ENCODE results near the gene IKZF2. TPM values are rescaled to one million over a fixed set of nuclear protein-coding genes. Genes with fewer than 3 reads are reported as not detected.

Gene IKZF2
- total and polyA plus RNA-seq, 2 of the 4 experiments (the other 2 are of a cell fraction) = 2.1 to 25.5 TPM

DNA sequence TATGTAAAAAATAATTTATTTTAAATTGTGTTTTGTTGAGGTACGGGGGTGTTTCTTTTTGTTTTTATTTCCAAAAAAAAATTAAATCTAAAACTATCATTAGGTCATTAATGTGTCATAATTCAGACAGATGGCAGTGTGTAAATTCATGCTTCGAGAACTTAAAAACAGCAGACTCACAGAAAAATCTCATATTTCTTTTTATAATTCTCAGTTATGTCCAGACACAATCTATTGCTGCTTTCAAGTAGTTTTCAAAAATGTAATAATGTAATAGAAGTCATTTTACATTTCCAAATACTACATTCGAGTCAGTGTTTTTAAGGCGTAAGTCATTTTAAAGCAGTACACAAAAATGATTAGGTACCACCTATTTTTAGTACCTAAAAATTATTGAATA, 14.3 kb downstream of the IKZF2 start:
- H4K5ac ChIP-seq (ENCODE audit: low read depth, low read length) = no peak overlapping the region
- POLR2A ChIA-PET (ENCODE audit: unreplicated experiment) = no interaction called here

More for the DNA sequence above, 14.3 kb downstream of the IKZF2 start:
- Histone ChIP-seq H3K4me2 (ENCODE audit: low read depth, low read length) (no peak overlapping the region), H3K14ac (replicated peaks; ENCODE audit: low read depth, low read length) (no peak overlapping the region), H3K36me3 (ENCODE audit: control insufficient read depth, insufficient read depth, low read length) (no peaks in the 10 kb centered on the region), H3K79me1 (ENCODE audit: low read depth in 1 of 2, low read length in 2 of 2) (peaks cover 0 to 4% of the 10 kb centered on the region in 2 experiments; a peak in 1 of 4 replicates), H2BK20ac (ENCODE audit: low read depth, low read length) (no peak overlapping the region), H2BK120ac (ENCODE audit: low read depth, low read length) (no peak overlapping the region), H3K4me1 (ENCODE audit: control insufficient read depth, insufficient read depth, low read length) (no peaks in the 10 kb centered on the region), H3K9me1 (ENCODE audit: insufficient read depth, low read length) (no peaks in the 10 kb centered on the region), H3K27ac (ENCODE audit: insufficient read depth, low read length) (no peak overlapping the region), H3K23ac (ENCODE audit: low read depth, low read length) (no peak overlapping the region), H3K56ac (ENCODE audit: extremely low read depth, insufficient read depth, low read length) (no peak overlapping the region), H2AFZ (replicated peaks; ENCODE audit: low read length, poor library complexity) (no peak overlapping the region), H3K9me3 (ENCODE audit: control insufficient read depth, insufficient read depth, low read length) (no peaks in the 10 kb centered on the region), H3K9ac (ENCODE audit: low read depth, low read length) (no peak overlapping the region), H2BK15ac (ENCODE audit: low read depth, low read length) (no peak overlapping the region), H4K8ac (ENCODE audit: low read depth in 2 of 2, low read length in 2 of 2) (no peak overlapping the region), H3K4ac (ENCODE audit: low read depth, low read length) (no peak overlapping the region), H4K20me1 (ENCODE audit: insufficient read depth, low read length) (no peaks in the 10 kb centered on the region), H3K4me3 (ENCODE audit: insufficient read depth, low read depth, low read length) (no peak overlapping the region), H2AK9ac (replicated peaks; ENCODE audit: low read depth, low read length, poor library complexity) (no peak overlapping the region), H2AK5ac (ENCODE audit: low read depth, low read length) (no peak overlapping the region), H4K91ac (ENCODE audit: insufficient read depth, low read depth, low read length) (no peak overlapping the region), H2BK5ac (ENCODE audit: low read depth, low read length, poor library complexity, severe bottlenecking) (no peak overlapping the region), H3K18ac (ENCODE audit: low read depth, low read length) (no peak overlapping the region), H3K27me3 (ENCODE audit: control insufficient read depth, insufficient read depth, low read length) (no peaks in the 10 kb centered on the region)
- no CpG with 5 or more reads among the region's 4 CpGs for WGBS, 2 experiments (ENCODE audit: extremely low coverage in 2 of 2, insufficient read length in 1 of 2)
- dilution Hi-C loops (cut with HindIII; ENCODE audit: low sequenced_read_pairs, unreplicated experiment) = no loop called here
- ATAC-seq (ENCODE audit: low read depth) (no peak), DNase-seq (no peak)
- intact Hi-C loops (cut with micrococcal nuclease) = no loop called here
- TF ChIP-seq MXI1 (IDR thresholded peaks at IDR 0.05; ENCODE audit: borderline replicate concordance, low read depth, low read length) (no peak), FOS (IDR thresholded peaks at IDR 0.05; ENCODE audit: low read depth, low read length) (no peak), RFX5 (IDR thresholded peaks at IDR 0.05; ENCODE audit: low read depth, low read length) (no peak), RAD21 (IDR thresholded peaks at IDR 0.05; ENCODE audit: low read length) (no peak), MAFK (IDR thresholded peaks at IDR 0.05; ENCODE audit: low read depth, low read length) (no peak), NFE2L2 (IDR thresholded peaks at IDR 0.05; ENCODE audit: low read depth, low read length) (no peak), RCOR1 (IDR thresholded peaks at IDR 0.05; ENCODE audit: insufficient replicate concordance, low read length) (no peak), CHD1 (IDR thresholded peaks at IDR 0.05; ENCODE audit: low read depth, low read length) (no peak), MAZ (IDR thresholded peaks at IDR 0.05; ENCODE audit: borderline replicate concordance, low read depth, low read length) (no peak), CEBPB (IDR thresholded peaks at IDR 0.05; ENCODE audit: low read depth, low read length) (no peak), SMC3 (IDR thresholded peaks at IDR 0.05; ENCODE audit: low read depth, low read length) (no peak), BHLHE40 (IDR thresholded peaks at IDR 0.05; ENCODE audit: low read depth, low read length) (no peak), POLR2A (IDR thresholded peaks at IDR 0.05; ENCODE audit: low read depth, low read length) (no peak)
- TF ChIP-seq, protein P1, sequence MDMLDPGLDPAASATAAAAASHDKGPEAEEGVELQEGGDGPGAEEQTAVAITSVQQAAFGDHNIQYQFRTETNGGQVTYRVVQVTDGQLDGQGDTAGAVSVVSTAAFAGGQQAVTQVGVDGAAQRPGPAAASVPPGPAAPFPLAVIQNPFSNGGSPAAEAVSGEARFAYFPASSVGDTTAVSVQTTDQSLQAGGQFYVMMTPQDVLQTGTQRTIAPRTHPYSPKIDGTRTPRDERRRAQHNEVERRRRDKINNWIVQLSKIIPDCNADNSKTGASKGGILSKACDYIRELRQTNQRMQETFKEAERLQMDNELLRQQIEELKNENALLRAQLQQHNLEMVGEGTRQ (IDR thresholded peaks at IDR 0.05; ENCODE audit: low read depth, low read length) = no peak
- TF ChIP-seq, protein P2, sequence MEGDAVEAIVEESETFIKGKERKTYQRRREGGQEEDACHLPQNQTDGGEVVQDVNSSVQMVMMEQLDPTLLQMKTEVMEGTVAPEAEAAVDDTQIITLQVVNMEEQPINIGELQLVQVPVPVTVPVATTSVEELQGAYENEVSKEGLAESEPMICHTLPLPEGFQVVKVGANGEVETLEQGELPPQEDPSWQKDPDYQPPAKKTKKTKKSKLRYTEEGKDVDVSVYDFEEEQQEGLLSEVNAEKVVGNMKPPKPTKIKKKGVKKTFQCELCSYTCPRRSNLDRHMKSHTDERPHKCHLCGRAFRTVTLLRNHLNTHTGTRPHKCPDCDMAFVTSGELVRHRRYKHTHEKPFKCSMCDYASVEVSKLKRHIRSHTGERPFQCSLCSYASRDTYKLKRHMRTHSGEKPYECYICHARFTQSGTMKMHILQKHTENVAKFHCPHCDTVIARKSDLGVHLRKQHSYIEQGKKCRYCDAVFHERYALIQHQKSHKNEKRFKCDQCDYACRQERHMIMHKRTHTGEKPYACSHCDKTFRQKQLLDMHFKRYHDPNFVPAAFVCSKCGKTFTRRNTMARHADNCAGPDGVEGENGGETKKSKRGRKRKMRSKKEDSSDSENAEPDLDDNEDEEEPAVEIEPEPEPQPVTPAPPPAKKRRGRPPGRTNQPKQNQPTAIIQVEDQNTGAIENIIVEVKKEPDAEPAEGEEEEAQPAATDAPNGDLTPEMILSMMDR (conservative IDR thresholded peaks at IDR 0.05; ENCODE audit: low read depth, low read length) = no peak
- TF ChIP-seq, protein P3, sequence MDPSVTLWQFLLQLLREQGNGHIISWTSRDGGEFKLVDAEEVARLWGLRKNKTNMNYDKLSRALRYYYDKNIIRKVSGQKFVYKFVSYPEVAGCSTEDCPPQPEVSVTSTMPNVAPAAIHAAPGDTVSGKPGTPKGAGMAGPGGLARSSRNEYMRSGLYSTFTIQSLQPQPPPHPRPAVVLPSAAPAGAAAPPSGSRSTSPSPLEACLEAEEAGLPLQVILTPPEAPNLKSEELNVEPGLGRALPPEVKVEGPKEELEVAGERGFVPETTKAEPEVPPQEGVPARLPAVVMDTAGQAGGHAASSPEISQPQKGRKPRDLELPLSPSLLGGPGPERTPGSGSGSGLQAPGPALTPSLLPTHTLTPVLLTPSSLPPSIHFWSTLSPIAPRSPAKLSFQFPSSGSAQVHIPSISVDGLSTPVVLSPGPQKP (IDR thresholded peaks at IDR 0.05; ENCODE audit: borderline replicate concordance, low read depth, low read length) = no peak
- in situ Hi-C loops (cut with MboI; ENCODE audit: low sequenced_read_pairs) = no loop called here
- CTCF ChIA-PET = no interaction called here
- BruUV-seq (replicated peaks) = no TSS peak

All from IMR-90 (cell line).